PFSK-1 (cell line): Measurements from ENCODE around the gene JPT1.

Experiments used
- POLR2AphosphoS5 ChIP-seq: IDR thresholded peaks from 2 replicates; pipeline ENCODE4 v1.6.1; 2012; ENCODE audit warnings: low read depth, mild to moderate bottlenecking, control low read depth, low read length, moderate library complexity
- SIN3A ChIP-seq: IDR thresholded peaks from 2 replicates; pipeline ENCODE4 v1.6.1; 2012; ENCODE audit warnings: mild to moderate bottlenecking, low read length, moderate library complexity, borderline replicate concordance; ENCODE audit not compliant: insufficient read depth
- TAF1 ChIP-seq: IDR thresholded peaks from 2 replicates; pipeline ENCODE4 v1.6.1; 2012; ENCODE audit warnings: low read length, control low read depth, borderline replicate concordance; ENCODE audit not compliant: insufficient read depth
- TF ChIP-seq, protein P1 (sequence below), 2 experiments: IDR thresholded peaks; 2 replicates each; pipeline versions ENCODE4 v1.6.1 to v1.8.0; 2011 to 2012; ENCODE audit warnings: low read depth in 2 of 2, low read length in 2 of 2, control low read depth in 1 of 2, inconsistent platforms in 1 of 2, mild to moderate bottlenecking in 1 of 2, moderate library complexity in 1 of 2; ENCODE audit not compliant: insufficient read depth in 1 of 2

DNA sequence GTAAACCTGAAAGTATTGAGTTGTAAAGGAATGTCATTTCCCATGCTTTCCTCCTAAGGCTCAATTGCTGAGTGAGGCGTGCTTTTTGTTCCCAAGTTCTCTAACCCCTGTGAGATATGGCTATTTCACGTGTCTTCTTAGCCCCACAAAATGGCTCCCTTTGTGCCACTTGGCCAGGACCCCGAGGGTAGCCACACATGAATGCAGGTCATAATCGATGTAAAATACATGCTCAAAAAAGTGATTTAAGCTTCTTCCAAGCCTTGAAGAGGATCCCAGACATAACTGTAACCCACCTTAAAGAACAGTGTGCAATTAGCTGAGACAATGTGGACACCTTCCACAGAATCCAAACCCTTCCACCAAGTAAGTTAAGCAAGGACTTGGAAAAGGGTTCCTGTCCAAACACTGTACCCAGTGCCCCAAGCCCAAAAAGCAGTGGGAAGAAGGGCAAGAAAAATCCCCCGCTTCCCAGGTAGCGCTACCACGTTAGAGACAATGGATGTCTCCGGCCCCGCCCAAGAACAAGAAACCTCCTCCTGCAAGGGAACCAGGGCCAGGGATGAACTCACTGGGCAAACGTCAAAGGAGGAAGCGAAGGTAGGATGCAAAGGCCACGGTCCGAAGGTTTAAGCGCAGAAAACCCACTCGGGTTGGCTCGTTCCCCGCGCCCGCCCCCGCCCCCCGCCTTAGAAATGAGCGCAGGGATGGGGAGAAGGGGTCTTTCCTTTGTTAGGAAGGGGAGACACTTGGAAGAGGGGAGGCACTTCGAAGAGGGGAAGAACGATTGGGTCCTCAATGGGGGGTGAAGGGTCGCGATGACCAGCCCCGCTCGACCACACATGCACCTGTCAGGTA is 1.2 kb downstream of the JPT1 start:
- TF ChIP-seq, protein P1, sequence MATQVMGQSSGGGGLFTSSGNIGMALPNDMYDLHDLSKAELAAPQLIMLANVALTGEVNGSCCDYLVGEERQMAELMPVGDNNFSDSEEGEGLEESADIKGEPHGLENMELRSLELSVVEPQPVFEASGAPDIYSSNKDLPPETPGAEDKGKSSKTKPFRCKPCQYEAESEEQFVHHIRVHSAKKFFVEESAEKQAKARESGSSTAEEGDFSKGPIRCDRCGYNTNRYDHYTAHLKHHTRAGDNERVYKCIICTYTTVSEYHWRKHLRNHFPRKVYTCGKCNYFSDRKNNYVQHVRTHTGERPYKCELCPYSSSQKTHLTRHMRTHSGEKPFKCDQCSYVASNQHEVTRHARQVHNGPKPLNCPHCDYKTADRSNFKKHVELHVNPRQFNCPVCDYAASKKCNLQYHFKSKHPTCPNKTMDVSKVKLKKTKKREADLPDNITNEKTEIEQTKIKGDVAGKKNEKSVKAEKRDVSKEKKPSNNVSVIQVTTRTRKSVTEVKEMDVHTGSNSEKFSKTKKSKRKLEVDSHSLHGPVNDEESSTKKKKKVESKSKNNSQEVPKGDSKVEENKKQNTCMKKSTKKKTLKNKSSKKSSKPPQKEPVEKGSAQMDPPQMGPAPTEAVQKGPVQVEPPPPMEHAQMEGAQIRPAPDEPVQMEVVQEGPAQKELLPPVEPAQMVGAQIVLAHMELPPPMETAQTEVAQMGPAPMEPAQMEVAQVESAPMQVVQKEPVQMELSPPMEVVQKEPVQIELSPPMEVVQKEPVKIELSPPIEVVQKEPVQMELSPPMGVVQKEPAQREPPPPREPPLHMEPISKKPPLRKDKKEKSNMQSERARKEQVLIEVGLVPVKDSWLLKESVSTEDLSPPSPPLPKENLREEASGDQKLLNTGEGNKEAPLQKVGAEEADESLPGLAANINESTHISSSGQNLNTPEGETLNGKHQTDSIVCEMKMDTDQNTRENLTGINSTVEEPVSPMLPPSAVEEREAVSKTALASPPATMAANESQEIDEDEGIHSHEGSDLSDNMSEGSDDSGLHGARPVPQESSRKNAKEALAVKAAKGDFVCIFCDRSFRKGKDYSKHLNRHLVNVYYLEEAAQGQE (IDR thresholded peaks at IDR 0.05; ENCODE audit: insufficient read depth in 1 of 2, low read depth in 2 of 2, low read length in 2 of 2) = no peak
- TF ChIP-seq POLR2AphosphoS5 = 0 out of 2 replicates have a peak, but pooled peaks have one; percentile 9
- TF ChIP-seq SIN3A = no peak
- TF ChIP-seq TAF1 = no peak
